Liver (tissue), 9 donors: Measurements from ENCODE around the gene FGG. TPM values are rescaled to one million over a fixed set of nuclear protein-coding genes. Genes with fewer than 3 reads are reported as not detected.
A peak's percentile ranks its signal among the peaks of the same experiment; 100 is the strongest.

Experiments used
- DNase-seq: peaks from one replicate; pipeline ENCODE4 v3.0.0-alpha.2; 2017; ENCODE audit warnings: low spot score
- H3K27ac ChIP-seq, 2 donors: one replicate each; pipeline ENCODE4 v1.7.0; 2013; ENCODE audit warnings: inconsistent platforms in 2 of 2, low read length in 2 of 2, control low read depth in 1 of 2, low read depth in 1 of 2, mild to moderate bottlenecking in 1 of 2
- H3K27me3 ChIP-seq, 4 donors: one replicate each; pipeline versions ENCODE4 v1.6.1 to v1.7.0; 2013; ENCODE audit warnings: low read length in 3 of 4, inconsistent platforms in 1 of 4, mild to moderate bottlenecking in 1 of 4, moderate library complexity in 1 of 4; ENCODE audit not compliant: control insufficient read depth in 4 of 4, insufficient read depth in 4 of 4
- H3K36me3 ChIP-seq, 4 donors: one replicate each; pipeline versions ENCODE4 v1.6.1 to v1.7.0; 2013; ENCODE audit warnings: low read length in 3 of 4, mild to moderate bottlenecking in 3 of 4, low read depth in 1 of 4, moderate library complexity in 1 of 4; ENCODE audit not compliant: control insufficient read depth in 4 of 4, insufficient read depth in 3 of 4
- H3K4me1 ChIP-seq, 4 donors: one replicate each; pipeline versions ENCODE4 v1.6.1 to v1.7.0; 2013; ENCODE audit warnings: low read length in 3 of 4, mild to moderate bottlenecking in 3 of 4, moderate library complexity in 1 of 4; ENCODE audit not compliant: control insufficient read depth in 4 of 4, insufficient read depth in 4 of 4
- H3K4me3 ChIP-seq, 3 donors: one replicate each; pipeline versions ENCODE4 v1.6.1 to v1.7.0; 2013; ENCODE audit warnings: low read length in 3 of 3, control low read depth in 1 of 3, low read depth in 1 of 3, mild to moderate bottlenecking in 1 of 3
- H3K9ac ChIP-seq, 2 donors: one replicate each; pipeline ENCODE4 v1.7.0; 2013; ENCODE audit warnings: low read length in 2 of 2, mild to moderate bottlenecking in 2 of 2, moderate library complexity in 2 of 2, control low read depth in 1 of 2, low read depth in 1 of 2
- H3K9me3 ChIP-seq, 4 donors: one replicate each; pipeline versions ENCODE4 v1.6.1 to v1.7.0; 2013; ENCODE audit warnings: low read length in 3 of 4; ENCODE audit not compliant: control insufficient read depth in 4 of 4
- EGR1 ChIP-seq, 2 donors: IDR thresholded peaks; 2 replicates each; pipeline ENCODE4 v1.6.1; 2016 to 2018; ENCODE audit warnings: antibody characterized with exemption in 2 of 2, low read depth in 2 of 2
- FOXA1 ChIP-seq: IDR thresholded peaks from 2 replicates; pipeline ENCODE4 v1.6.1; 2016; ENCODE audit warnings: antibody characterized with exemption
- FOXA2 ChIP-seq: IDR thresholded peaks from 2 replicates; pipeline ENCODE4 v1.6.1; 2016; ENCODE audit warnings: antibody characterized with exemption
- GABPA ChIP-seq, 2 donors: IDR thresholded peaks in 1 of 2; conservative IDR thresholded peaks in 1 of 2; 2 replicates each; pipeline ENCODE4 v1.6.1; 2016; ENCODE audit warnings: antibody characterized with exemption in 2 of 2, mild to moderate bottlenecking in 1 of 2, moderate library complexity in 1 of 2
- HNF4A ChIP-seq, 2 donors: conservative IDR thresholded peaks; 2 replicates each; pipeline ENCODE4 v1.6.1; 2016; ENCODE audit warnings: antibody characterized with exemption in 2 of 2, mild to moderate bottlenecking in 2 of 2
- HNF4G ChIP-seq: IDR thresholded peaks from 2 replicates; pipeline ENCODE4 v1.6.1; 2016; ENCODE audit warnings: antibody characterized with exemption
- JUND ChIP-seq, 2 donors: IDR thresholded peaks; 2 replicates each; pipeline ENCODE4 v1.6.1; 2016; ENCODE audit warnings: antibody characterized with exemption in 2 of 2
- NR2F2 ChIP-seq: IDR thresholded peaks from 2 replicates; pipeline ENCODE4 v1.6.1; 2016; ENCODE audit warnings: antibody characterized with exemption
- RAD21 ChIP-seq, 2 donors: IDR thresholded peaks; 2 replicates each; pipeline ENCODE4 v1.6.1; 2016; ENCODE audit warnings: antibody characterized with exemption in 2 of 2, mild to moderate bottlenecking in 2 of 2
- RXRA ChIP-seq, 2 donors: IDR thresholded peaks; 2 replicates each; pipeline ENCODE4 v1.6.1; 2017 to 2018; ENCODE audit warnings: antibody characterized with exemption in 2 of 2, mild to moderate bottlenecking in 1 of 2
- SP1 ChIP-seq: IDR thresholded peaks from 2 replicates; pipeline ENCODE4 v1.6.1; 2018; ENCODE audit warnings: antibody characterized with exemption, mild to moderate bottlenecking
- TAF1 ChIP-seq: conservative IDR thresholded peaks from 2 replicates; pipeline ENCODE4 v1.6.1; 2016; ENCODE audit warnings: antibody characterized with exemption, mild to moderate bottlenecking
- YY1 ChIP-seq: IDR thresholded peaks from 2 replicates; pipeline ENCODE4 v1.6.1; 2016; ENCODE audit warnings: antibody characterized with exemption, mild to moderate bottlenecking
- WGBS: extraction: QIAGEN DNeasy Blood & Tissue Kit; methylation state at CpG from one replicate; pipeline ENCODE4 v1.1.7; 2013; 5-methylcytosine and 5-hydroxymethylcytosine counted together
- polyA plus RNA-seq, 2 donors: library from polyadenylated mRNA; stranded (reverse) in 1 of 2; unstranded in 1 of 2; fragments of 200-250 nt in 1 of 2; fragments of >200 nt in 1 of 2; fragmentation: Nextera tagmentation in 1 of 2; extraction: Ambion mirVana in 1 of 2; gene quantifications; one replicate each; pipeline versions ENCODE4 v1.2.1 to v1.2.3, GENCODE V29; 2013 to 2015
- total RNA-seq, 2 donors: library from RNA; depleted of rRNA; stranded (reverse); fragments of >200 nt; gene quantifications; one replicate each; pipeline ENCODE4 v1.2.3, GENCODE V29; 2014
- TF ChIP-seq, protein P1 (sequence below): IDR thresholded peaks from 2 replicates; pipeline ENCODE4 v1.6.1; 2016; ENCODE audit warnings: antibody characterized with exemption
- TF ChIP-seq, protein P2 (sequence below): fragments of 150-350 bp; IDR thresholded peaks from 2 replicates; pipeline ENCODE4 v1.5.1; 2017; ENCODE audit warnings: improper control_type of control experiment, low read depth, low read length; ENCODE audit not compliant: missing input control
- TF ChIP-seq, protein P3 (sequence below): IDR thresholded peaks from 2 replicates; pipeline ENCODE4 v1.6.1; 2016; ENCODE audit warnings: antibody characterized with exemption
- TF ChIP-seq, protein P4 (sequence below): IDR thresholded peaks from 2 replicates; pipeline ENCODE4 v1.6.1; 2016; ENCODE audit warnings: antibody characterized with exemption
- TF ChIP-seq, protein P5 (sequence below): IDR thresholded peaks from 2 replicates; pipeline ENCODE4 v1.6.1; 2016; ENCODE audit warnings: antibody characterized with exemption, mild to moderate bottlenecking
- donor health status: healthy.
- donor health status: healthy.
- donor health status: healthy.
- donor health status: healthy.
- donor health status: healthy.

The FGG gene
- total and polyA plus RNA-seq, 4 donors, result 7,404 to 20,700 (median 15,071) TPM

DNA sequence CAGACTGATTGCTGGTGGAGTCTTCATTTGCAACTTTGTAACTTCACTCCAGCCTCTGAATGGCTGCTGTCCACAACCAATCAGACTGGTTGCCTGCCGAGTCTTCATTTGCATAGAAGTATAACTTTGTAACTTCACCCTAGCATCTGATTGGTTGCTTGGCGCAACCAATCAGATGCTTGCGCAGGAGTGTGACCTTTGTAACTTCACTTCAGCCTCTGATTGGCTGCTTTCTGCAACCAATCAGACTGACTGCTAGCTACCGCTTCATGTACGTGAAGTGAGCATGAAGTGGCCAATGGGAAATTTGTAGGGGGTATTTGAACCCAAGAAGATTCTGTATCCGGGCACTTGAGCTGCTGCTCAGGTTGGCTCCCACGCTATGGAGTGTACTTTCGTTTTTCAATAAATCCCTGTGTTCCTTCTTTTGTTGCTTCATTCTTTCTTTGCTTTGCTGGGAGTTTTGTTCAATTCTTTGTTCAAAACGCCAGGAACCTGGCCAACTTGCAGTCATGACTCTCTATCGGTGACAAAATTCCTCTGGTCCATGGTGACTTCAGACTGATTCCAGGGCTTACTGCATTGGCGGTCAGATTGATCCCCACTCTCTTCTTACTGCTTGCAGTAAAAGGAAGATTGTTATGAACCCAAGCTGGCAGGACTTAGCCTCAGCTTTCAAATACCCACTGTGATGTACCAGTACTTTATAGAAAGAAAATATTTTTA lies 46.4 kb upstream of the FGG start:
- H3K9ac ChIP-seq, result peak overlapping the region in 1 of 2 donors; percentile 66
- TF ChIP-seq YY1 (peak; percentile 36), FOXA1 (no peak), TAF1 (no peak), RXRA (IDR thresholded peaks at IDR 0.05) (peak; percentile 63 to 75), HNF4A (conservative IDR thresholded peaks at IDR 0.05) (peak; percentile 29 to 38), SP1 (peak; percentile 52), NR2F2 (no peak), GABPA (IDR thresholded peaks at IDR 0.05 in 1 of 2, conservative IDR thresholded peaks at IDR 0.05 in 1 of 2) (no peak), JUND (IDR thresholded peaks at IDR 0.05) (no peak), FOXA2 (no peak), EGR1 (IDR thresholded peaks at IDR 0.05; ENCODE audit: low read depth in 2 of 2) (no peak), HNF4G (no peak), RAD21 (IDR thresholded peaks at IDR 0.05) (no peak)
- TF ChIP-seq, protein P1, sequence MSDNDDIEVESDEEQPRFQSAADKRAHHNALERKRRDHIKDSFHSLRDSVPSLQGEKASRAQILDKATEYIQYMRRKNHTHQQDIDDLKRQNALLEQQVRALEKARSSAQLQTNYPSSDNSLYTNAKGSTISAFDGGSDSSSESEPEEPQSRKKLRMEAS, result no peak
- TF ChIP-seq, protein P2, sequence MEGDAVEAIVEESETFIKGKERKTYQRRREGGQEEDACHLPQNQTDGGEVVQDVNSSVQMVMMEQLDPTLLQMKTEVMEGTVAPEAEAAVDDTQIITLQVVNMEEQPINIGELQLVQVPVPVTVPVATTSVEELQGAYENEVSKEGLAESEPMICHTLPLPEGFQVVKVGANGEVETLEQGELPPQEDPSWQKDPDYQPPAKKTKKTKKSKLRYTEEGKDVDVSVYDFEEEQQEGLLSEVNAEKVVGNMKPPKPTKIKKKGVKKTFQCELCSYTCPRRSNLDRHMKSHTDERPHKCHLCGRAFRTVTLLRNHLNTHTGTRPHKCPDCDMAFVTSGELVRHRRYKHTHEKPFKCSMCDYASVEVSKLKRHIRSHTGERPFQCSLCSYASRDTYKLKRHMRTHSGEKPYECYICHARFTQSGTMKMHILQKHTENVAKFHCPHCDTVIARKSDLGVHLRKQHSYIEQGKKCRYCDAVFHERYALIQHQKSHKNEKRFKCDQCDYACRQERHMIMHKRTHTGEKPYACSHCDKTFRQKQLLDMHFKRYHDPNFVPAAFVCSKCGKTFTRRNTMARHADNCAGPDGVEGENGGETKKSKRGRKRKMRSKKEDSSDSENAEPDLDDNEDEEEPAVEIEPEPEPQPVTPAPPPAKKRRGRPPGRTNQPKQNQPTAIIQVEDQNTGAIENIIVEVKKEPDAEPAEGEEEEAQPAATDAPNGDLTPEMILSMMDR, result no peak
- TF ChIP-seq, protein P3, sequence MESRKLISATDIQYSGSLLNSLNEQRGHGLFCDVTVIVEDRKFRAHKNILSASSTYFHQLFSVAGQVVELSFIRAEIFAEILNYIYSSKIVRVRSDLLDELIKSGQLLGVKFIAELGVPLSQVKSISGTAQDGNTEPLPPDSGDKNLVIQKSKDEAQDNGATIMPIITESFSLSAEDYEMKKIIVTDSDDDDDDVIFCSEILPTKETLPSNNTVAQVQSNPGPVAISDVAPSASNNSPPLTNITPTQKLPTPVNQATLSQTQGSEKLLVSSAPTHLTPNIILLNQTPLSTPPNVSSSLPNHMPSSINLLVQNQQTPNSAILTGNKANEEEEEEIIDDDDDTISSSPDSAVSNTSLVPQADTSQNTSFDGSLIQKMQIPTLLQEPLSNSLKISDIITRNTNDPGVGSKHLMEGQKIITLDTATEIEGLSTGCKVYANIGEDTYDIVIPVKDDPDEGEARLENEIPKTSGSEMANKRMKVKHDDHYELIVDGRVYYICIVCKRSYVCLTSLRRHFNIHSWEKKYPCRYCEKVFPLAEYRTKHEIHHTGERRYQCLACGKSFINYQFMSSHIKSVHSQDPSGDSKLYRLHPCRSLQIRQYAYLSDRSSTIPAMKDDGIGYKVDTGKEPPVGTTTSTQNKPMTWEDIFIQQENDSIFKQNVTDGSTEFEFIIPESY, result peak; percentile 13
- TF ChIP-seq, protein P4, sequence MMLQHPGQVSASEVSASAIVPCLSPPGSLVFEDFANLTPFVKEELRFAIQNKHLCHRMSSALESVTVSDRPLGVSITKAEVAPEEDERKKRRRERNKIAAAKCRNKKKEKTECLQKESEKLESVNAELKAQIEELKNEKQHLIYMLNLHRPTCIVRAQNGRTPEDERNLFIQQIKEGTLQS, result no peak
- TF ChIP-seq, protein P5, sequence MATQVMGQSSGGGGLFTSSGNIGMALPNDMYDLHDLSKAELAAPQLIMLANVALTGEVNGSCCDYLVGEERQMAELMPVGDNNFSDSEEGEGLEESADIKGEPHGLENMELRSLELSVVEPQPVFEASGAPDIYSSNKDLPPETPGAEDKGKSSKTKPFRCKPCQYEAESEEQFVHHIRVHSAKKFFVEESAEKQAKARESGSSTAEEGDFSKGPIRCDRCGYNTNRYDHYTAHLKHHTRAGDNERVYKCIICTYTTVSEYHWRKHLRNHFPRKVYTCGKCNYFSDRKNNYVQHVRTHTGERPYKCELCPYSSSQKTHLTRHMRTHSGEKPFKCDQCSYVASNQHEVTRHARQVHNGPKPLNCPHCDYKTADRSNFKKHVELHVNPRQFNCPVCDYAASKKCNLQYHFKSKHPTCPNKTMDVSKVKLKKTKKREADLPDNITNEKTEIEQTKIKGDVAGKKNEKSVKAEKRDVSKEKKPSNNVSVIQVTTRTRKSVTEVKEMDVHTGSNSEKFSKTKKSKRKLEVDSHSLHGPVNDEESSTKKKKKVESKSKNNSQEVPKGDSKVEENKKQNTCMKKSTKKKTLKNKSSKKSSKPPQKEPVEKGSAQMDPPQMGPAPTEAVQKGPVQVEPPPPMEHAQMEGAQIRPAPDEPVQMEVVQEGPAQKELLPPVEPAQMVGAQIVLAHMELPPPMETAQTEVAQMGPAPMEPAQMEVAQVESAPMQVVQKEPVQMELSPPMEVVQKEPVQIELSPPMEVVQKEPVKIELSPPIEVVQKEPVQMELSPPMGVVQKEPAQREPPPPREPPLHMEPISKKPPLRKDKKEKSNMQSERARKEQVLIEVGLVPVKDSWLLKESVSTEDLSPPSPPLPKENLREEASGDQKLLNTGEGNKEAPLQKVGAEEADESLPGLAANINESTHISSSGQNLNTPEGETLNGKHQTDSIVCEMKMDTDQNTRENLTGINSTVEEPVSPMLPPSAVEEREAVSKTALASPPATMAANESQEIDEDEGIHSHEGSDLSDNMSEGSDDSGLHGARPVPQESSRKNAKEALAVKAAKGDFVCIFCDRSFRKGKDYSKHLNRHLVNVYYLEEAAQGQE, result peak; percentile 37
- H3K27me3 ChIP-seq, result no peaks in the 10 kb centered on the region
- no peak for DNase-seq
- no peaks in the 10 kb centered on the region for H3K36me3 ChIP-seq
- H3K27ac ChIP-seq, result peak overlapping the region; percentile 72
- peak overlapping the region in 2 of 3 donors; percentile 16 to 55 for H3K4me3 ChIP-seq
- H3K9me3 ChIP-seq, result no peaks in the 10 kb centered on the region
- 45% methylated on average over 11 of the region's 11 CpGs for WGBS
- peaks cover 0 to 17% (median 8%) of the 10 kb centered on the region in 4 donors for H3K4me1 ChIP-seq
